GDM1 (cell line): ENCODE results near the gene PDE4D.
A peak's percentile ranks its signal among the peaks of the same experiment; 100 is the strongest.
"Not testable (repeated sequence)": the region's sequence is repeated elsewhere in the genome, so short reads cannot be mapped to it uniquely, and the experiment has no call there.

Experiments
- DNase-seq: peaks from one replicate; lab custom pipeline; 2025; lab: John Stamatoyannopoulos, UW

Gene PDE4D

DNA sequence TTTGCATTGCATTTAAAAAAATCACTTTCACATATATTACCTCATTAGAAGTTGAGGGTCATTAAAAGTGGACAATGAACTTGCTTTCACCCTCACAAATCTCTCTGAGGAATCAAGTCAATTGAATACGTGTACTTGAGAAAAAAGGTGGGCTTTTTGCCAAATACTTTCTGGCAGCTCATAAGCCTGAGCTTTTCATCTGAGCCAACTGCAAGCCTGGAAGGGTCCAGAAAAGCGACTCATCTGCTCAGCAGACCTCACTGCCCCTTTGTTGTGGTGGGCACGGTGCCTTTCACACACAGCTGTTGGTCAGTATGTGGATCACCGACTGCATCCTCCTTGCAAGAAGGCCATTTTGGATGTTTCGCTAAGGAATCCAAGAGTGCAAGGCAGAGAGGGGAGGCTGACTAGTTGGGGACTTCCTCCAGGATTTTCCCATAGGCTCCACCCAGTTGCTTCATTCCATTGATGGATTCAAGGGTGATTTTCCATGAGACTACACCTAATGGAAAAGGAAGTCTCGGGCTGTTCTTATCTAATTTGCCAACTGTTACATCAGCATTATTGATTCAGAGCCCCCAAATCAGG lies 564.7 kb downstream of the PDE4D start:
- DNase-seq, result no peak

- DNase-seq, result no peak
These were observed 566.1 kb downstream of the PDE4D start for GRCh38 chr5:59327191-59327980.

- DNase-seq, result no peak
These were observed 566.9 kb downstream of the PDE4D start for GRCh38 chr5:59326596-59326995.

- DNase-seq, result no peak
These were observed 568.5 kb downstream of the PDE4D start for GRCh38 chr5:59325070-59325469.

DNA sequence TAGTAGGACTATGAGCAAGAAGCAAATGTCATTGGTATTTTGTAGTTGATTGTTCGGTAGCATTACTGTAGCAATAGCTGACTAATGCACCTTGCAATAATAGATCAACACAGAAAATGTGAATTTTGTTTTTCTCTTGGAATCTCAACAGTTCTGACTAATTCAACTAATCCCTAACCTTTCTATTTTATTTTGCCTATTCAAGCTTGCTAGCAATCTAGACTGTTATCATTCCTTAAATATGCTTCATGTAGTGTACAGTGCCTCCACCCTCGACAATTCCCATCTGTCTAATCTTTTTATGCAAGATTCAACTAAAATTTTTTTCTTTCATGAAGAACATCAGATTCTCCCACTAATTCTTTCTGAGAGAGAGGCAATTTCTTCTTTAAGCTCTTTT lies 570.6 kb downstream of the PDE4D start:
- no peak for DNase-seq

DNA sequence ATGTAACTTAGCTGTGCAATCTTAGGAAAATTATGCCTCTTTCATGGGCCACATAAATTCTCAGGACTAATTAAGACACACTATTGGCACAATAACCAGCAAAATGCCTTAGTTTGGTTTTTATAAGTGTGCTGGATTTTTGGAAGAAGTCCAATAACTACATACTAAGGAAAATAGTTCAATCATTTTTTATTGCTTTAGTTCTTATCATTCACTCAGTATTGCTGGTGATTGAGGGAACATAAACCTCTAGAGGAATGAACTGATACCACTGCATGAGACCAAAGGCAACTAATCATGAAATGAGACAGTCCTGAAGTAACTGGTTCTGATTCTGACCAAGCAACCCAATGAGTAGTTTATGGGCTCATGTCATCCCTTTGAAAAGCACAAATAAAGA lies 571.5 kb downstream of the PDE4D start:
- no peak for DNase-seq

DNA sequence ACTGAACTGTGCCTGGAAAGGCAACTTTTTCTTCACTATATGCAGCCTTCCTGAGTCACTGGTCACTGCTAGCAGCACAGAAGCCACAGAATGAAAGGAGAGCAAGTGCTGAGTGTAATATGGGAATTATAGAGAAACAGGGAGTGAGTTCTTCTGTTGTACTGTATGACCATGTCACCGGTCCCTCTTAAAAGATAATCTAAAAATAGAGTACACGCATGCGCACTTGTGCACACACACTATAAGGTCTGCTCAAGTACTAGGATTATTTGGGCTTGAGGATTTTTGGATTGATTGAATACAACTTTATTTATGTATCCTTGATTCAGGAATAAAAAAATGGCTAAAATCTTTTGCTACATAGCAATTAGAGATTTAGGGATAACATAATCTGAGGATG lies 571.9 kb downstream of the PDE4D start:
- DNase-seq, result no peak

DNA sequence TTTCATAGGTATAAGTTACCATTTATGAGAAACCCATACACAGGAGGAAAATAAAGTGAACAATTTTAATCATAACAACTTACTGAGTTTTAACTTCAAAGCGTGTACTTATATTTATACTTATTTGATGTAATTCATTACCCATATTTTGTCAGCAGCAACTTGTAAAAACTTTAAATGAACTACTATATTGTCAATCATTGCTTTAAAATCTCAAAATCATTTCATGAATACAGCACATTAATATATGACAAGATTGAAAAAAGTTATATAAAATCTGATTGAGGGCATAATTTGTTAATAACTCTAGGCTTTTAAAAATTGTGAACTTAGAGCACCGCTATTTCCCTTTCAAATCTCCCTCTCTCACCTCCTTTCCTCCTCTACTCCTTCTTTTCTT lies 573.1 kb downstream of the PDE4D start:
- no peak for DNase-seq

GRCh38 chr5:59319250-59319649 lies 574.3 kb downstream of the PDE4D start:
- DNase-seq, result no peak

GRCh38 chr5:59317774-59318205 lies 575.7 kb downstream of the PDE4D start:
- no peak for DNase-seq

- DNase-seq, result no peak
These were observed 576.3 kb downstream of the PDE4D start for GRCh38 chr5:59317023-59317773.

DNA sequence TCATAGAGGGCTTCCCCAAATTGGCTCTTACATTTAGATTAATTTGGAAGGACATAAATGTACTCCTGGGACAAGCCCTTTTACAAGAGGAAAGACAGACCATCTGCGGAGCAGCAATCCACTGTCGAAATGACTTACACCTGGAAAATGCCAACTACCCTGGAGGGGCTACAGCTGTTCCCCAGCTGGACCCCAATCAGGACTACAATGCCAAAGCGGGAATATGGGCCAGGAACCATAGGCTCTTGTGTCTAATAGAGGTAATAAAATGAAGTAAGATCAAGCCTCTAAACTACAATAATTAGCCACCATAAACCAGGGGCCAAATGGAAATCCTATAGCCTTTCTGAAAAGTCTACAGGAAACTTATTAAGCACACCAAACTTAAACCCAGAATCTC lies 581.3 kb downstream of the PDE4D start:
- DNase-seq, result no peak

DNA sequence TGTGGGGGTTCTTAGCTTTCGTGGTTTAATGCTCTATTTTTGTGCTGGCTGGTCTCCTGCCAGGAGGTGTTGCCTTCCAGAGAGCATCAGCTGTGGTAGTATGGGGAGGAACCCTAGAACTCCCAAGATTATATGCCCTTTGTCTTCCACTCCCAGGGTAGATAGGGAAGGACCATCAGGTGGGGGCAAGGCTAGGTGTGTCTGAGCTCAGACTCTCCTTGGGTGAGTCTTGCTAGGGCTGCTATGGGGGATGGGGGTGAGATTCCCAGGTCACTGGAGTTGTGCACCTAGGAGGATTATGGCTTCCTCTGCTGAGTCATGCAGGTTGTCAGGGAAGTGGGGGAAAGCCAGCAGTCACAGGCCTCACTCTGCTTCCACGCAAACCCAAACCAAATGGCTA lies 584.8 kb downstream of the PDE4D start:
- not testable (repeated sequence) for DNase-seq

DNA sequence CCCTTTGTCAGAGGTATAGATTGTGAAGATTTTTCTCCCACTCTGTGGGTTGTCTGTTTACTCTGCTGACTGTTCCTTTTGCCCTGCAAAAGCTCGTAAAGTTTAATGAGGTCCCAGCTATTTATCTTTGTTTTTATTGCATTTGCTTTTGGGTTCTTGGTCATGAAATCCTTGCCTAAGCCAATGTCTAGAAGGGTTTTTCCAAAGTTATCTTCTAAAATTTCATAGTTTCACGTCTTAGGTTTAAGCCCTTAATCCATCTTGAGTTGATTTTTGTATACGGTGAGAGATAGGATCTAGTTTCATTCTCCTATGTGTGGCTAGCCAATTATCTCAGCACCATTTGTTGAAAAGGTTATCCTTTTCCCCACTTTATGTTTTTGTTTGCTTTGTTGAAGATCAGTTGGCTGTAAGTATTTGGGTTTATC lies 590.2 kb downstream of the PDE4D start:
- not testable (repeated sequence) for DNase-seq

DNA sequence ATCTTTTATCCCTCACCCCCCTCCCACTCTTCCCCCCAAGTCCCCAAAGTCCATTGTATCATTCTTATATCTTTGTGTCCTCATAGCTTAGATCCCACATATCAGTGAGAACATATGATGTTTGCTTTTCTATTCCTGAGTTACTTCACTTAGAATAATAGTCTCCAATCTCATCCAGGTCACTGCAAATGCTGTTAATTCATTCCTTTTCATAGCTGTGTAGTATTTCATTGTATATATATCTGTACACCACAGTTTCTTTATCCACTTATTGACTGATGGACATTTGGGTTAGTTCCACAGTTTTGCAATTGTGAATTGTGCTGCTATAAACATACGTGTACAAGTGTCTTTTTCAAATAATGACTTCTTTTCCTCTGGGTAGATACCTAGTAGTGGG lies 591.0 kb downstream of the PDE4D start:
- not testable (repeated sequence) for DNase-seq

DNA sequence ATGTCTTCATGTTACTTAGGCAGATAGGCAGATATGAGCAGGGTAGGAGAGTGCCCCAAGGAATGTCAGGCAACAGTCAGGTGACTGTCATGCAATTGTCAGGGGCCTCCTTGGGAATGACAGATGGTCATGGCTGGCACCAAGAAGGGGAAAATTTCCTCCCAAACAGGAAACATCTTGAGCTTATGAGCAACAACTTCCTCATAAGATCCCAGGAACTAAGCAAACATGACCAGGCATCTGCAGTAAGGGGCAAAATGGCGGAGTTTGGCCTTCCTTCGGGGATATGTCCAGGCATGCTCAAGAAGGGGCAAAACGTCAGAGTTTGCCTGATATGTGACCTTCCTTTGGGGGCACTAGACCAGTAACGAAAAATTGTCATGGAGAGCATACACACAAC lies 591.8 kb downstream of the PDE4D start:
- peak; percentile 68 for DNase-seq

- DNase-seq, result no peak
These were observed 592.6 kb downstream of the PDE4D start for GRCh38 chr5:59300930-59301329.

DNA sequence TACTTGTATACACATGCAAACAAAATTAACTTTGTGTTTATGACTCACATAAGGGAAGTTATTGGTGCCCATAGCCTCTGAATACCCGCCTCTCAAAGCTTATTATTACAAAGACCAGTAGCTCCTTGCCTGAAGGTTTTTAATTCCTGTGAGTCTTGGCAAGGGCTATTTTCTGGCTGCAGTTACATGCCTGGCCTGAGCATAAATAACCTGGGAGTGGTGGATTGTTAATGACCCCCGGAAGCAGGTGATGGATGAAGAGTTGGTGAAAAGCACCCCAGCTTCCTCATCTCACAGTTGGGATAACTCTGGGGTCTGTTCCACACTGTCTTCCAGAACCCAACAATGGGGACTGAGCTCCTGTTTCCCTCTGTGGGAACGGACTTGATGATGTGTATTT lies 594.5 kb downstream of the PDE4D start:
- DNase-seq, result no peak

DNA sequence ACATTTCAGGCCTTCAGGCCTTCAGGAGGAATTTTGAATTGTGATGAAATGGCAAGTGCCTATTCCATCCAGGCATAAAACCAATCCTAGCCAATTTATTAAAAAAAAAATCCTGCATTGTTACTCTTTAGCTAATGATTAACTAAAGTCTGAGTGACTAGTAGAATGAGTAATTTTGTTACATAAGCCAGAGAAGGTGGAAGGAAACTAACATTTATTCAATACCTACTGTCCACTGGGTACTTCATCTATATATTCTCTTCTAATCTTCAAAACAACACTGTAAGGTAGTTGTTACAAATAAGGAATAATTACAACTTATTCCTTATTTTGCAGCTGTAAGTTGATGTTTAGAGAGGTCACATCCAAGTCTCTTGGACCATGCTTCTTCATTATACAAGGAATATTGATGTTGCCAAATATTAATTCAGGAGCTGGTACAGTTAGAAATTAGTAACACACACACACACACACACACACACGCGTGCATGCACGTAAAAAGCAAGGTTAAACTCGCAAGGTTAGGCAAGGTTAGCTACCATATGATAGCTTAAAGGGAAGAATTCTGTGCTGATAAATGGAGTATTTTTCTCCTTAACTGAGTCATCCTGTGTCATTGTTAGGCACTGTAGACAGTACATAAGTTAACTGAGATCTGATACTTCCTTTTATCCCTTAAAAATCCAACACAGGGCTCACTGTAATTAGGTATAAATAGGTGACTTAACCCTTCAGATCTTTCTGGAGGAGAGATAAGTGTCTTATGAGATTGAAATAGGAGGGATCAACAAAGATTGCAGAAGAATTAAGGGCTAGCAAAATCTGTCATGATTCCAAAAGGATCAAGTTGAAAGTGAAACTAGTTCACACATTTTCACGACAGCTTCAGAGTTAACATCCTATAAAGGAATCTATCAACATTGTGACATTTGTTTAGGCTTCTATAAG lies 596.9 kb downstream of the PDE4D start:
- no peak for DNase-seq

- no peak for DNase-seq
These were observed 599.8 kb downstream of the PDE4D start for GRCh38 chr5:59293700-59294099.

DNA sequence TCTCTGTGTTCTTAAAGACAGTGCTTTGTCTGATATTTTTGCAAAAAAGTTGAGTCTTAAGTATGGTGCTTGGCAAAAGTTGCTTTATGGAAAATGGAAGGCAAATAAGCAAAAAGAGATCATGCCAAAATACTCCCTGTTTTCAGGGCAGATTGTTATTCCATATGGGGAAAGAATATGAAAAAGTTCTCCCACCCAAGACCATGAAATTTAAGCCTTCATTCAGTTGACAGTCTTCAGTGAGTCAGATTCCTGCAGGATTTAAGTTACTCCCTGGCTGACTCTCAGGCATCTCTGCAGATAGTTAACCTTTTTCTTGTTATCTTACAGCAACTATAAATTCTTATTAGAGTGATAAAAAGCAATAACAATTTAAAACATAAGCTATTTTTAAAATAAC lies 601.6 kb downstream of the PDE4D start:
- DNase-seq, result no peak

DNA sequence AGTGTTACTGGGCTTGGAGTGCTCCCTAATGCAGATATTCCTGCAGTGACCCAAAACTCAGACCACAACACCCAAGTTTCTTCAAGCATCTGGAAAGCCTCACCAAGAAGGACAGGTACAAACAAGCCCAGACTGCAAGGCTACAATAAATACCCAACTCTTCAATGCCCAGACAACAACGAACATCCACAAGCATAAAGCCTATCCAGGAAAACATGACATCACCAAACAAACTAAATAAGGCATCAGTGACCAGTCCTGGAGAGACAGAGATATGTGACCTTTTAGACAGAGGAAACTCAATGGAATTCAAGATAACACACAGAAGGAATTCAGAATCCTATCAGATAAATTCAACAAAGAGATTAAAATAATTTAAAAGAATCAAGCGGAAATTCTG lies 605.6 kb downstream of the PDE4D start:
- no peak for DNase-seq
